ENCODE measurements around the gene AKIRIN1.

DNA sequence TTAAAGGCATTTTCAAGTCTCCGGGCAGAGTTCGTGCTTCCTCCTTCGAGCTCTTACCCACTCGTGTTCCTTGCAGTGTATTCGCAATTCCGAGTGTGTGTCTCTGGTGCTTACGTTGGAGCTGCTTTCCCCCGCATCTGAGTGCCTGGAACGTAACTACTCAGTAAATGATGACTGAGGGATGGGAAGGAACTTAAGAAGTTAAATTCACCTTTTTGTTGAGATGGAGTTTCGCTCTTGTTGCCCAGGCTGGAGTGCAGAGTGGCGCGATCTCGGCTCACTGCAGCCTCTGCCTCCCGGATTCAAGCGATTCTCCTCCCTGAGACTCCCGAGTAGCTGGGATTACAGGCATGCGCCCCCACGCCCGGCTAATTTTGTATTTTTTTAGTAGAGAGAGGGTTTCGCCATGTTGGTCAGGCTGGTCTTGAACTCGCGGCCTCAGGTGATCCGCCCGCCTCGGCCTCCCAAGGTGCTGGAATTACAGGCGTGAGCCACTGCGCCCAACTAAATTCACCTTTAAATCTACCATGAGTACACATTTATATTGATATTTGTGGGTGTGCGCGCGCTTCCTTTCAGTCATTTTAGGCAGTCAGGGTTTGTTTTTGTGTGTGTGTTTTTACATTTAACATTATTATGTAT is 35.9 kb downstream of the AKIRIN1 start:
- TF ChIP-seq, protein P1, sequence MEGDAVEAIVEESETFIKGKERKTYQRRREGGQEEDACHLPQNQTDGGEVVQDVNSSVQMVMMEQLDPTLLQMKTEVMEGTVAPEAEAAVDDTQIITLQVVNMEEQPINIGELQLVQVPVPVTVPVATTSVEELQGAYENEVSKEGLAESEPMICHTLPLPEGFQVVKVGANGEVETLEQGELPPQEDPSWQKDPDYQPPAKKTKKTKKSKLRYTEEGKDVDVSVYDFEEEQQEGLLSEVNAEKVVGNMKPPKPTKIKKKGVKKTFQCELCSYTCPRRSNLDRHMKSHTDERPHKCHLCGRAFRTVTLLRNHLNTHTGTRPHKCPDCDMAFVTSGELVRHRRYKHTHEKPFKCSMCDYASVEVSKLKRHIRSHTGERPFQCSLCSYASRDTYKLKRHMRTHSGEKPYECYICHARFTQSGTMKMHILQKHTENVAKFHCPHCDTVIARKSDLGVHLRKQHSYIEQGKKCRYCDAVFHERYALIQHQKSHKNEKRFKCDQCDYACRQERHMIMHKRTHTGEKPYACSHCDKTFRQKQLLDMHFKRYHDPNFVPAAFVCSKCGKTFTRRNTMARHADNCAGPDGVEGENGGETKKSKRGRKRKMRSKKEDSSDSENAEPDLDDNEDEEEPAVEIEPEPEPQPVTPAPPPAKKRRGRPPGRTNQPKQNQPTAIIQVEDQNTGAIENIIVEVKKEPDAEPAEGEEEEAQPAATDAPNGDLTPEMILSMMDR (IDR thresholded peaks at IDR 0.05; ENCODE audit: insufficient read depth, low read depth, low read length), result no peak
- TF ChIP-seq EZH2 (IDR thresholded peaks at IDR 0.05; ENCODE audit: insufficient read depth, low read length), result no peak
